Ascending aorta (tissue), 2 donors: Measurements from ENCODE around the gene TMEM234. TPM values are rescaled to one million over a fixed set of nuclear protein-coding genes. Genes with fewer than 3 reads are reported as not detected.

Experiments used
- DNase-seq, 2 donors: peaks; one replicate each; pipeline ENCODE4 v3.0.0-alpha.2; 2019; ENCODE audit warnings: low spot score in 2 of 2
- H3K27ac ChIP-seq, 2 donors: fragments of 200-600 bp; sonication (generic); one replicate each; pipeline ENCODE4 v1.5.1; 2016 to 2017; ENCODE audit warnings: mild to moderate bottlenecking in 1 of 2
- H3K27me3 ChIP-seq: fragments of 200-600 bp; sonication (generic); one replicate; pipeline ENCODE4 v1.5.1; 2017
- H3K36me3 ChIP-seq, 2 donors: fragments of 200-600 bp; sonication (generic); one replicate each; pipeline ENCODE4 v1.5.1; 2016
- H3K4me1 ChIP-seq, 2 donors: fragments of 200-600 bp; sonication (generic); one replicate each; pipeline ENCODE4 v1.5.1; 2016 to 2017; ENCODE audit warnings: mild to moderate bottlenecking in 1 of 2
- H3K4me3 ChIP-seq, 2 donors: fragments of 200-600 bp; sonication (generic); one replicate each; pipeline ENCODE4 v1.5.1; 2016 to 2017; ENCODE audit warnings: mild to moderate bottlenecking in 1 of 2
- H3K9me3 ChIP-seq, 2 donors: fragments of 200-600 bp; sonication (generic); one replicate each; pipeline ENCODE4 v1.5.1; 2016
- CTCF ChIP-seq, 3 experiments: fragments of 200-600 bp in 2 of 3; fragments of 450-650 bp in 1 of 3; sonication (generic) in 2 of 3; IDR thresholded peaks; one replicate each; pipeline ENCODE4 v1.5.1; 2016 to 2019; ENCODE audit warnings: antibody characterized with exemption in 3 of 3, mild to moderate bottlenecking in 1 of 3, moderate library complexity in 1 of 3
- intact Hi-C: fragments of 100-400 bp; cut with DNase I; formaldehyde crosslinking; loops from one replicate; pipeline ENCODE4 v1.15.1; 2023
- total RNA-seq: library from RNA; depleted of rRNA; stranded (reverse); fragments of >200 nt; gene quantifications from one replicate; pipeline ENCODE4 v1.1.0, GENCODE V29; 2016

The TMEM234 gene
- total RNA-seq, 1 donor from 2014 or later: 4.0 TPM

GRCh38 chr1:32249831-32250525 is 27.8 kb upstream of the TMEM234 start:
- Histone ChIP-seq H3K9me3 (no peaks in the 10 kb centered on the region), H3K27me3 (no peaks in the 10 kb centered on the region), H3K36me3 (no peaks in the 10 kb centered on the region), H3K27ac (no peak overlapping the region), H3K4me3 (no peak overlapping the region), H3K4me1 (peaks cover 0 to 5% of the 10 kb centered on the region in 2 donors)
- DNase-seq: peak in 1 of 2 donors; percentile 73
- TF ChIP-seq CTCF (IDR thresholded peaks at IDR 0.05): no peak
- intact Hi-C loops: no loop called here

- Histone ChIP-seq H3K27ac (peak overlapping the region; percentile 62 to 64), H3K27me3 (no peaks in the 10 kb centered on the region), H3K36me3 (no peaks in the 10 kb centered on the region), H3K4me1 (peaks cover 0 to 5% of the 10 kb centered on the region in 2 donors), H3K9me3 (no peaks in the 10 kb centered on the region), H3K4me3 (peak overlapping the region in 1 of 2 donors; percentile 40)
- peak; percentile 85 to 88 (median 87) for TF ChIP-seq CTCF (IDR thresholded peaks at IDR 0.05)
- intact Hi-C loops: no loop called here
- peak; percentile 51 to 91 for DNase-seq
These were observed 26.1 kb upstream of the TMEM234 start for GRCh38 chr1:32247983-32248889.

GRCh38 chr1:32247452-32247851 is 25.3 kb upstream of the TMEM234 start:
- intact Hi-C loops: no loop called here
- no peak for TF ChIP-seq CTCF (IDR thresholded peaks at IDR 0.05)
- no peak overlapping the region for H3K4me3 ChIP-seq
- no peaks in the 10 kb centered on the region for H3K36me3 ChIP-seq
- H3K9me3 ChIP-seq: no peaks in the 10 kb centered on the region
- H3K27ac ChIP-seq: peak overlapping the region; percentile 62 to 64
- no peaks in the 10 kb centered on the region for H3K27me3 ChIP-seq
- no peak for DNase-seq
- peaks cover 0 to 5% of the 10 kb centered on the region in 2 donors for H3K4me1 ChIP-seq

- H3K36me3 ChIP-seq: no peaks in the 10 kb centered on the region
- no peak within 1 kb of the TSS for H3K4me3 ChIP-seq
- no peaks in the 10 kb centered on the region for H3K9me3 ChIP-seq
- peak within 1 kb of the TSS; percentile 62 to 64 for H3K27ac ChIP-seq
- no peak for TF ChIP-seq CTCF (IDR thresholded peaks at IDR 0.05)
- H3K4me1 ChIP-seq: peaks cover 3 to 5% of the 10 kb centered on the region in 2 donors
- no peaks in the 10 kb centered on the region for H3K27me3 ChIP-seq
- intact Hi-C loops: no loop called here
- peak in 1 of 2 donors; percentile 76 for DNase-seq
These were observed 24.7 kb upstream of the TMEM234 start, which contains the start of gene FAM167B for GRCh38 chr1:32246888-32247273. FAM167B (plus strand) TSS chr1:32247222; CDS start chr1:32247422, 200 bp downstream.

- Histone ChIP-seq H3K4me3 (peak overlapping the region in 1 of 2 donors; percentile 16), H3K9me3 (no peaks in the 10 kb centered on the region), H3K4me1 (peaks cover 0 to 8% of the 10 kb centered on the region in 2 donors), H3K27me3 (no peaks in the 10 kb centered on the region), H3K27ac (peak overlapping the region; percentile 87 to 89), H3K36me3 (no peaks in the 10 kb centered on the region)
- no peak for TF ChIP-seq CTCF (IDR thresholded peaks at IDR 0.05)
- intact Hi-C loops: loop anchor here (5.0 kb wide), 1 partner anchor 135 kb away; the partner anchor contains the start of gene KPNA6
- peak in 1 of 2 donors; percentile 66 for DNase-seq
These were observed 20.2 kb upstream of the TMEM234 start for GRCh38 chr1:32242341-32242851.
